GM18526 (cell line): Measurements from ENCODE around the gene GSTM3.

Source experiments
- POLR2A ChIP-seq: IDR thresholded peaks from 3 replicates; pipeline ENCODE4 v1.6.1; 2011; ENCODE audit not compliant: insufficient read length; ENCODE audit errors: extremely low read depth

Gene GSTM3

DNA sequence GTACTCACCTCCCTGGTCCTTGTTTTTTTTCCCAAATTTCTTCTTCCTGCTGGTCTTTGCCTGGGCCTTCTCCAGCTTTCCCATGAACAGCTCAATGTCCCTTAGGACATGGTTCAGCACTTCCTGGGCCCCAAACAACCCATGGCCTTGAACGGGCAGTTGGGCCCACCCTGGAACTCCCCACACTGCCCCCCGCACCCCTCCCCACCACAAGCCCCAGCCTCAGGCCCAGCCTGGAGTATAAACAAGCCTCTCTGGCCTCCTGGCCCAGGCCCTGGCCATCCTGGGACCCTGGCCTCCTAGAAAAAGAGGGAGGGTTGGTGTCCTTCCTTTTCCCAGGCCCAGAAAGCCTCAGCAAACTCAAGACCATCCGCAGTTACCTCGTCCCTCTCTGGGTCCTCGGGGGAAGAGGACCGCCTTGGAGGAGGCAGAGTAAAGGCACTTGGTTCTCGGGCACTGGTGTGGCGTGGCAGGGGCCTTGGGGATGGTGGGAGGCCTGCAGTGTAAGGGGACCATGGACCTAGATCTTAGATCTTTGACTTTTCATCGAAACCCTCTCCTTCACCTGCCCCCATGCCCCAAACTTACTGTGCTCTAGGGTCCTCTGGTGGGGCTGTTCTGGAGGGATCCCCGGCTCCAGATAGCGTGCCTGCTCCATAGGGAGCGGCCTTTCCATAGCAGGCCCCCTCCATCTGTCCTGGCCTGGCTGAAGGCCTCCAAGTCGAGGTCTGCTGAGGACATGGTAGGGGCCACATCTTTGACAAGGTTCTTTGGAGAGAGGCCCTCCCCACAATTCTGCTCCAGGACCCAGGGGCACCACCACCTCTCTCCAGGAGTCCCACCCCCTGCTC, 17.3 kb upstream of the GSTM3 start:
- TF ChIP-seq POLR2A = no peak

DNA sequence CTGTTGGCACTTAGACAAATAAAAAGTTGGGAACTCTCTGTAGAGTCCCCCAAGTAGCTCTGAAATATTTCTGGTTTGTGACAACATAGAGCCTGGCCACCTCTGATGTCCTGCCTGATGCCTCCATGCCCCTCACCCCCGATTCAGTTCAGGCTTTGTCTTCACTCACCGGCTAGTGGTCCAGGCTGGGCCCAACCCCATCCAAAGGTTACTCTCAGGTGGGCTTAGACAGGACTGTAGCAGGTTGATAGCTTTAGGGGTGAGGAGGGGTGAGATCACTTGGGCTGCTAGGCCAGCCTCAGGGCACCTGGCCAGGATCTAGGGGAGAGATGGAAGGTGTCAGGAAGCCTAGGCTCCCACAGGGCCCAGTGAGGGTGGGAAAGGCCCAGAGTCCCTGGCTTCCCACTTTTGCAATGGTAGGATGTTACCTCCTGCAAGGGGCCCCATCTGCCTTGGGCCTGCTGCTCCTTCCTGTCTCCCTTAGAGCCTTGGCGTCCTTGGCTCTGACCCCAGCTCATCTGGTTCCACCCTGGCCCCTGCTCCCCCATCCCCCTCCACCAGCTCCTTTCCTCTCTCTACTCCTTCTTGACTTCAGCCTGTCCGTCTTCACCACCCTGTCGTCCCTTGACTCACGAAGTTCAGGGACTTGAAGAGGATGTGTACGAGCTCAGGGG, 16.1 kb upstream of the GSTM3 start:
- TF ChIP-seq POLR2A = no peak

GRCh38 chr1:109754738-109755137, 13.9 kb upstream of the GSTM3 start:
- no peak for TF ChIP-seq POLR2A

- TF ChIP-seq POLR2A = no peak
Observed at GRCh38 chr1:109751531-109752260, 10.9 kb upstream of the GSTM3 start.

DNA sequence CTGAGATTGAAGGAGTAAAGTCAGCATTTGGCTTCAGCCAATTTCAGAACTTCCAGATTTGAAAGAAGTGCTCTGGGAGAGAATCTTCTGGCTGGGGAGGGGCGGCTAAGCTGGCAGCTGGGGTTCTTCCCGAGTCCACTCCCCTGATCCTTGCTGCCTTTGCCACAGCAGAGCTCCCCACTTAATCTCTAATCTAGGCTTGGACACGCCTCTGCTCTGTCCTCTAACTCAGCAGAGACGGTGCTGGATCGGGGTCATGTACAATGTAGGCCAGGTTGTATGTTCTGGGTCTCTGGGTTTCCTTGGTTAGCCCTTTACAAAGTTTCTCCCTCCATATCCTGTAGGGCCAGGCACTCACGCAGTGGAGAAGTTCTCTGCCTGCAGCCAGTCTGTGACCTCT, 10.1 kb upstream of the GSTM3 start:
- no peak for TF ChIP-seq POLR2A

GRCh38 chr1:109750241-109750882, 9.5 kb upstream of the GSTM3 start:
- TF ChIP-seq POLR2A = no peak

DNA sequence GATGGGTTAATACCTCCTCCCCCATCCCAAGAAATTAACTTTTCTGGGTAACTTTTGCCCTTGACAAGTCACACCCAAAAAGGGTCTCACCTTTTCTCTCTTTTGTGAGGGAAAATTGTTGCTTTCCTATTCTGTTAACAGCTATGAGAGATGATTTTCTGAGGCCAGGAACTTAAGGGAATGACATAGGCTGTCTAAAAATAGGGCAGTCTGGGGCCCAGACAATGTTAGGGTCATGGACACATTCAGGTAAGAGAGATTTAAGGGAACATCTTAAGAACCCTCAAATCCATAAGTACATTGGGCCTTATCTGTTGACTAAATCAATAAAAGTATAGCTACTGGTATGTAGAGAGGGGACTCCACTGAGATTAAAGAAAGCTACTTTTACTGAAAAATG, 8.4 kb upstream of the GSTM3 start:
- no peak for TF ChIP-seq POLR2A

DNA sequence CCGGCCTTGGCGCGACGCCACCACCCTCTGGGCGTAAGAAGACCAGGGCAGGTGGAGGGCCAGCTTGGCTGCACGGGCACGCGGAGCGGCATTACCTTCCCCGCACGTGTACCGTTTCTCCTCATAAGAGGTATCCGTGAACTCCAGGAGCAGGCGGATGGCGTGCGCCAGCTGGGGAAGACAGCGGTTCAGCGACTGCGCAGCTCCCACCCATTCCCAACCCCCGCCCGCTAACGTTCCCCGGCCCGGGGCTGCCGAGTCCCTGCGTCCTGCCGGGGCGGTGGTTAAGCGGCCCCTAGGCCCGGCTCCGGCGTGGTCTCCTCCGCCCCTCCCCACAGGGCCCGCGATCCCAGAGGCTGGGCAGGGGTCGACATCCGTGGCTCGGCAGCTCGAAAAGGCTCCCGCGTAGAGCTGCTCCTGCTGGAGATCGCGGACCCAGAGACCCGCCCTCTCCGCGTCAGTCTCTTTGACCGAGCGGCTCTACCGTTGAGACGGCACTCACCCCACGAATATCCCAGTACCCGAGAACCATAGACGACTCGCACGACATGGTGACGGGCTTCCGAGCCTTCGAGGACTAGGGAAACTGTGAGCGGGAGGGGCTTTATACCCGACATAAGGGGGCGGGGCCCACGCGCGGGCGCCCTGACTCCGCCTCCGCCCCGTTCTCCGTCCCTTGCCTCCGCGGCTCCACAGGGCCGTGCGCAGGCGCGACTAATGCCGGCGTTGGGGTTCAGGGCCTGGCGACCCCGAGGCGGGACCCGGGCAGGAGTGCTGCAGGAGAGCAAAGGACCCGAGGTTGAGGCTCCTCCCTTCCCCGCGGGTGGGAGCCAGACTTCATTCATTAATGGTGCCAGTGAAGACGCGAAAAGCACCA, 862 bp downstream of the GSTM3 start:
- TF ChIP-seq POLR2A = no peak

GRCh38 chr1:109733236-109733870, 7.5 kb downstream of the GSTM3 start:
- TF ChIP-seq POLR2A = no peak

- no peak for TF ChIP-seq POLR2A
Observed at GRCh38 chr1:109732390-109732881, 8.4 kb downstream of the GSTM3 start.

GRCh38 chr1:109730666-109731065, 10.2 kb downstream of the GSTM3 start:
- no peak for TF ChIP-seq POLR2A

DNA sequence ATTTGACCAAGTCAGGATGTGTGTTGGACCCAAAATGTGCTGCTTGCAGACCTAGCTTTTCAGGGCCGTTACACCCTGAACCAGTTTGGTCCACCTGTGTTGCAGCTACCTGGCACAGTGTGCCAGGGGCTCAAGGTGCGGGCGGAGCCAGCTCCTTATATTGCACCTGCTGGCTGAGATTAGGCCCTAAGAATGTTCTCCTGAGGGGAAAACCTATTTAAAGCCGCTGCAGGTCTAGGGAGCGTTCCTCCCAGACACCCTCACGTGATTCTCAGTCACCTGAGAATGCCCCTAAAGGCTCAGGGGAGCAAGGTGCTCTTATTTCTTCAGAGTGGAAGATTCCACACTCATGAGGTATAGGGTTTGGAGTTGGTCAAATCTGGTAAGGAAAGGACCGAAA, 12.0 kb downstream of the GSTM3 start:
- no peak for TF ChIP-seq POLR2A

DNA sequence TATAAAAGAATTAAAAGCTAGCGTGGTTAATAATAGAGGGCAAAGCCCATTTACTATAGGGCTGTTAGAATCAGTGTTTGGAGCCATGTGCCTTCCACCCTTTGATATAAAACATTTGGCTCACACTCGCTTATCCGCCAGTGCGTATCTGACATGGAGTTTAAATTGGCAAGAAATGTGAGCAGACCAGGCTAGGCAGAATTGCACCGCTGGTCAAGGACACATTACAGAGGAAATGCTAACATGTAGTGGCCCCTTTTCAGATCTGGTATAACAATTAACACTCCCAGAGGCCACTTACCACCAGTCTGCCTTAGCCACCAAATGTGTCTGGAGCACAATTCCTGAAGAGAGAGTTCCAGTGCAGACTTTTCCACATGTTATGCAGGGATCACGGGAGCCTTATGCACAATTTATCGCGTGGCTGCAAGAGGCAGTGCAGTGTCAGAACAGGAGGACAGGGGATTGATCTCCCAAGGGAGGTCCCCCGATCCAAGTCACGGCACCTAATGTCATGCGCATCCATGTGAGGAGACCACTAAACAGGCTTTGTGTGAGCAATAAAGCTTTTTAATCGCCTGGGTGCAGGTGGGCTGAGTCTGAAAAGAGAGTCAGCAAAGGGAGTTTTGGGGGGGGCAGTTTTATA, 14.0 kb downstream of the GSTM3 start:
- no peak for TF ChIP-seq POLR2A
